Neuron (in vitro differentiated cells): ENCODE measurements around the gene SYNPO.

Experiments used
- H2AFZ ChIP-seq: one replicate; pipeline ENCODE4 v1.6.1; 2013; ENCODE audit warnings: low read depth, mild to moderate bottlenecking, inconsistent platforms, low read length, moderate library complexity
- H3K27me3 ChIP-seq: one replicate; pipeline ENCODE4 v1.6.1; 2013; ENCODE audit warnings: low read length; ENCODE audit not compliant: insufficient read depth
- H3K36me3 ChIP-seq: one replicate; pipeline ENCODE4 v1.6.1; 2013; ENCODE audit warnings: low read length; ENCODE audit not compliant: insufficient read depth
- H3K4me1 ChIP-seq: one replicate; pipeline ENCODE4 v1.6.1; 2013; ENCODE audit warnings: low read length; ENCODE audit not compliant: insufficient read depth
- H3K4me3 ChIP-seq: 2 replicates; pipeline ENCODE4 v1.5.1; 2013; ENCODE audit warnings: mild to moderate bottlenecking, low read length, moderate library complexity
- H3K9me3 ChIP-seq: one replicate; pipeline ENCODE4 v1.6.1; 2013; ENCODE audit warnings: low read length

Gene SYNPO

GRCh38 chr5:150600616-150601490, 39.6 kb upstream of the SYNPO start:
- Histone ChIP-seq H3K4me3 (no peak overlapping the region), H3K27me3 (no peaks in the 10 kb centered on the region), H2AFZ (no peak overlapping the region), H3K9me3 (no peaks in the 10 kb centered on the region), H3K4me1 (peaks cover 8% of the 10 kb centered on the region), H3K36me3 (no peaks in the 10 kb centered on the region)

DNA sequence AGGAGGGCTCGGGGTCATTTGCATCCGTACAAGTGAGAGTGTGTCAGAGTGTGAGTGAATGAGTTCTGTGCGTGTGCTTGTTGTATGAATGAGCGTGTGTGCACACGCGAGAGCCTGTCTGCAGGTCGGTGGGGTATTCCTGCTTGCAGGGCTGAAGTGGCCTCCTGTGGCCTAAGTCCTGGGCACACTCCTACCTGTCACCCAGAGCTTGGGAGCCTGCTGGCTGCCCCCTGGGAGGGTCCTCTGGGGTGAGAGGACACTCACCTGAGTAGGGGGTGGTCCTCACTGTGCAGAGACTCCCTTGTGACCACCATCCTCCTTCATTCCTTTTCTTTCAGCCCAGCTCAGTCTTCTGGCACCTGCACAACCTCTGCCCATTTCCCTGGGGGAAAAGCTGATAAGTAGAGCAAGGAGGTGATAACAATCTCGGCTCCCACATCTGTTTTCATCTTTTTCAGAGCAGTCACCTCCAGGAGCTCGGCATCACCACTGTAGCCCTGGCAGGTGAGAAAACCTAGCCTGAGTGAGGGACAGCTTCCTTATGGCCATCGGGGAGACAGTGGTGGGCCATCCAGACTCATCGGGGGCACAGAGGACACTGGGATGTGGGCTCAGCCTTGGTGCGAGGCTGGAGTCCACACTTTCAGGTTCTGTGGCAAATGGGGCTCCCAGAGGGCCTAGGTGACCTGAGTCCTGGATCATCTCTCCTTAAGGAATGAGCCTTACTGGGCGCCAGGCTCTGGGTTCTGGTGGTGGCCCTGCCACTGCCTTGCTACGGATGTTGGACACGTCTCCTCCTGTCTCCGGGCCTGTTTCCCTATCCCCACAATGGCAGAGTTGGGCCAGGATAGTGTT, 38.7 kb upstream of the SYNPO start:
- Histone ChIP-seq H3K4me3 (no peak overlapping the region), H3K36me3 (no peaks in the 10 kb centered on the region), H3K27me3 (no peaks in the 10 kb centered on the region), H2AFZ (no peak overlapping the region), H3K9me3 (no peaks in the 10 kb centered on the region), H3K4me1 (peaks cover 5% of the 10 kb centered on the region)

- peaks cover 5% of the 10 kb centered on the region for H3K4me1 ChIP-seq
- no peak overlapping the region for H2AFZ ChIP-seq
- no peaks in the 10 kb centered on the region for H3K36me3 ChIP-seq
- no peaks in the 10 kb centered on the region for H3K27me3 ChIP-seq
- no peaks in the 10 kb centered on the region for H3K9me3 ChIP-seq
- no peak overlapping the region for H3K4me3 ChIP-seq
Measured at GRCh38 chr5:150603052-150603451, 37.4 kb upstream of the SYNPO start.

GRCh38 chr5:150603491-150603890, 37.0 kb upstream of the SYNPO start:
- Histone ChIP-seq H3K9me3 (no peaks in the 10 kb centered on the region), H3K4me3 (no peak overlapping the region), H3K4me1 (peaks cover 5% of the 10 kb centered on the region), H2AFZ (no peak overlapping the region), H3K27me3 (no peaks in the 10 kb centered on the region), H3K36me3 (no peaks in the 10 kb centered on the region)

DNA sequence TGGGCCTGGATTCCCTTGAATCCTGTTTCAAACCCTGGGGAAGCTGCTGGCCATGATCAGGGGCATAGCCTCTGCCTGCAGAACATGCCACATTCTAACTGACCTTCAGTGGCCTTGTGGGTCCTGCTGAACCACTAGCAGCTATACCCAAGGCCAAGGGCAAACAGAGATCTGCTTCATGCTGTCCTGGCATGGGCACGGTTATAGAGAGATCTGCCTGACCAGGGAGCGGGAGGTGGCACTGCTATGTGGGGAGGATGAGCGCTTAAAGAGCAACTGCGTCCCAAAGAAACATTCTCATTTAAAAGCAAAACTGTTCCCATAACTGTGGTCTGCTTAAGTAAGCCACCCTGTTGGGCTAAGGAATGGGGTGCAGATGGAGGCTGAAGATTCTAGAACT, 36.5 kb upstream of the SYNPO start:
- Histone ChIP-seq H3K4me3 (no peak overlapping the region), H3K27me3 (no peaks in the 10 kb centered on the region), H3K9me3 (no peaks in the 10 kb centered on the region), H3K4me1 (peaks cover 5% of the 10 kb centered on the region), H3K36me3 (no peaks in the 10 kb centered on the region), H2AFZ (no peak overlapping the region)

DNA sequence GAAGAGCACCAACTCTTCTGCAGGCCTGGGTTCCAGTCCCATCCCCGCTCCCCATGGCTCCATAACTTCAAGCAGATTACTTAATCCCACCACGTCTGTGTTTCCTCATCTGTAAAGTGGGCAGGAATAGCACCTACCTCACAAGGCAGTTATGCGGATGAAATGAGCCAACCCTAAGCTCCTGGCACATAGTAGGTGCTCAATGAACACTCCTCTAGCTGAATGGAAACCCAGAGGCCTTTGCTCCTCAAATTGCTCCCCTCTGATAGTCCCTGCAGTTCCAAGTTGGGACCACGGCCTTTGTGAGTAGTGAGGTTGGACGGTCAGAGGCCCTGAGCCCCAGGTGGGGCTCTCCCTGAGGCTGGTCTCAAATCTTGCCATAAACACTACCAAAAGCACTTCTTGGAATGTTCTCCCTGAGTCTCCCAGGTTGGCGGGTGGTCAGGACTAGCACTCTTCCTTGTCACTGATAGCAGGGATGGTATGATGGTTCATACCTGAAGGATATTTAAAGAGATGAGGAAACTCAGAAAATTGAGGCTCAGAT, 35.5 kb upstream of the SYNPO start:
- H3K9me3 ChIP-seq = no peaks in the 10 kb centered on the region
- peaks cover 7% of the 10 kb centered on the region for H3K4me1 ChIP-seq
- no peak overlapping the region for H2AFZ ChIP-seq
- H3K27me3 ChIP-seq = no peaks in the 10 kb centered on the region
- no peak overlapping the region for H3K4me3 ChIP-seq
- no peaks in the 10 kb centered on the region for H3K36me3 ChIP-seq

DNA sequence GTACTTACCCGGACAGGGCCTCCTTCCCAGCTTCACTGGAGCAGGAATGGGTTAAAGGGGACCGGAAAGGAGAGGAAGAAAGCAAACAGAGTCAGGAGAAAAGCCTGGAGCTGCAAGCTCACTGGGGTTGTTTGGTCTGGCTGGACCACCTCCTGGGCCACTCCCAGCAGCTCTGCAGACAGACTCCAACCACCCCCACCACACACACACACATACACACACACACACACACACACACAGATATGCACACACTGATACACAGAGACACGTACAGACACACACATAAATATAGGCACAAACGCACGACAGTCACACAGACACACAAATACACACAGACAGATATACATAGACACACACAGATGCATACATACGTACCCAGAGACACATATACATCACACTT, 34.9 kb upstream of the SYNPO start:
- H3K27me3 ChIP-seq = no peaks in the 10 kb centered on the region
- no peak overlapping the region for H2AFZ ChIP-seq
- no peaks in the 10 kb centered on the region for H3K9me3 ChIP-seq
- H3K4me1 ChIP-seq = peaks cover 10% of the 10 kb centered on the region
- H3K4me3 ChIP-seq = no peak overlapping the region
- H3K36me3 ChIP-seq = no peaks in the 10 kb centered on the region

- Histone ChIP-seq H3K36me3 (no peaks in the 10 kb centered on the region), H3K9me3 (no peaks in the 10 kb centered on the region), H3K4me3 (no peak overlapping the region), H3K4me1 (peaks cover 10% of the 10 kb centered on the region), H3K27me3 (no peaks in the 10 kb centered on the region), H2AFZ (no peak overlapping the region)
Measured at GRCh38 chr5:150606476-150606875, 34.0 kb upstream of the SYNPO start.

DNA sequence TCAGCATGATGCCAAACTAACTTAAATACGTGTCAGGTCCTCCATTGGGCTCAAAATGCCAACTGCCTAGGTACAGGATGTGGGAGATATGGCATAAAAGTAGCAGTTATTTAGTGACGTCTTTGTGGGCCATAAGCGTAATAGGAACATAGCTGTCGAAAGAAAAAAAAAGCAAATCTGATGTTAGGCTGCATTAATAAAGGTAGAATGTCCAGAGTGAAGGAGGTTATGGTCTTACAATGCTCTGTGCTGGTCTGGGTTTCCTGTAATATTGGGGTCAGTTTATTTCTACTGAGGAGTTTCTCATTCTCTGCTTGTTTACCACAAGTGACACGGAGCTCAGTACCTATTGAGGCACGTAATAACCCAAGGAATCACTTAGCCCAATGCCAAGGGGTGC, 33.4 kb upstream of the SYNPO start:
- Histone ChIP-seq H3K36me3 (no peaks in the 10 kb centered on the region), H3K27me3 (no peaks in the 10 kb centered on the region), H3K9me3 (no peaks in the 10 kb centered on the region), H3K4me3 (no peak overlapping the region), H2AFZ (no peak overlapping the region), H3K4me1 (peaks cover 10% of the 10 kb centered on the region)

DNA sequence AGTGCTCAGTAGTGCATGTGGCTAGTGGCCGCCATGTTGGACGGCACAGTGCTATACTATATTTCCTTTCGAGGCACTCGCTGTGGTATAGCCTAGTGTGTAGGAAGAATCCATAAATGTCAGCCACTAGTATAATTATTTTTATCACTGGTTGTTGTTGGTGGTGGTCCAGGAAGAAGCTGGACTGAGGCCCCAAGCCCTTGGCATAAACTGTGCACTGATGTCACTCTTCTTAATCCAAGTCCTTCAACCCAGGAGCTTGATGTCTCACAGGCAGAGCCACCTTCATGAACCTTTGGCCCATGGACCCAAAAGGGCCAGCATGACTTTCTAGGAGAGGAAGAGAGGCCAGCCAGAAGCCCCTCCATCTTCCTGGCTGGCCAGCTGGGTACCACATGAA, 32.5 kb upstream of the SYNPO start:
- Histone ChIP-seq H3K27me3 (no peaks in the 10 kb centered on the region), H3K4me1 (peaks cover 10% of the 10 kb centered on the region), H3K36me3 (no peaks in the 10 kb centered on the region), H3K9me3 (no peaks in the 10 kb centered on the region), H3K4me3 (no peak overlapping the region), H2AFZ (no peak overlapping the region)

DNA sequence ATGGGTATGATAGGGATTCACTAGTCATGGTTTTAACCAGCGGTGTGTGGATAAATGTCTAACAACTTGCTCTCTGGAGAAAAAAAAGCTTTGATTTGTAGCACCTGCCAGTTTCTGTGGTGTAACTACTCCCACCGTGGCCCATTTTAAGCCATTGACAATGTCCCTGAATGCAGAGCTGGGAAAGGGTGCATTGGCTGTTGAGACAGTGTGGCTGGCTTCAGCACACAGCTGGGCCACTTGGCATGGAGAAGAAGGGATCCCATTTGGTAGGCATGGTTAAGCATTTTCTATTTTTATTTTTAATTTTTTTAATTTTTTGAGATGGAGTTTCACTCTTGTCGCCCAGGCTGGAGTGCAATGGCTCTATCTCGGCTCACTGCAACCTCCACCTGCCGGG, 31.5 kb upstream of the SYNPO start:
- Histone ChIP-seq H3K27me3 (peaks cover 6% of the 10 kb centered on the region), H2AFZ (no peak overlapping the region), H3K4me3 (no peak overlapping the region), H3K9me3 (no peaks in the 10 kb centered on the region), H3K36me3 (no peaks in the 10 kb centered on the region), H3K4me1 (peaks cover 6% of the 10 kb centered on the region)

GRCh38 chr5:150609843-150610584, 30.4 kb upstream of the SYNPO start:
- peaks cover 13% of the 10 kb centered on the region for H3K27me3 ChIP-seq
- H3K4me3 ChIP-seq = no peak overlapping the region
- peaks cover 9% of the 10 kb centered on the region for H3K4me1 ChIP-seq
- no peaks in the 10 kb centered on the region for H3K36me3 ChIP-seq
- no peaks in the 10 kb centered on the region for H3K9me3 ChIP-seq
- H2AFZ ChIP-seq = no peak overlapping the region
